ENCODE data around the gene MPP3.

GRCh38 chr17:43877451-43878155 is 44.7 kb upstream of the MPP3 start:
- TF ChIP-seq CTCF (IDR thresholded peaks at IDR 0.05) (no peak), EZH2phosphoT487 (IDR thresholded peaks at IDR 0.05) (no peak), EZH2 (IDR thresholded peaks at IDR 0.05) (no peak)

All from neural progenitor cell (in vitro differentiated cells).